HG03442 (cell line): ENCODE results near the gene PRKAR2A.
"Not testable (repeated sequence)": the region's sequence is repeated elsewhere in the genome, so short reads cannot be mapped to it uniquely, and the experiment has no call there.

ENCODE experiments used
- ATAC-seq: cut with Tn5 transposase; IDR thresholded peaks from one replicate; pipeline ENCODE4 v1.9.1; 2021; ENCODE audit warnings: mild to moderate bottlenecking, moderate library complexity; ENCODE audit not compliant: unreplicated experiment

The PRKAR2A gene

DNA sequence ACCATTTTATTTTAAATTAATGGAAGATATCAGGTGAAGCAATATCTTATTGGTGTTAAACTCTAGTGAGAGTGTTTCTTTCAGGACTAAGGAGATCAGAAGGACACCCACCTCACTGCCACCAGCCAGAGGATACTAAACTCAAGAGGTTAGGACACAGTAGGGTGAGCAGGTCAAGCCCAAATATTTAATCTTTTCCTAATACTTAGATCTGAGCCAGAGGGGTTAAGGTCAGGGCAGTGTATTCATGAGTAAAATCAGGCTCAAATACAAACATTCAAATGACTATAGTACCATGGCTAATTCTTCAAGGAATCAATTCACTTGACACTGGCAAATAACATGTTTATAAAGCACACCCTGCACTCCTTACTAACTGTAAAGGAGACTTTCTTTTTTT, 65.6 kb downstream of the PRKAR2A start:
- no peak for ATAC-seq

DNA sequence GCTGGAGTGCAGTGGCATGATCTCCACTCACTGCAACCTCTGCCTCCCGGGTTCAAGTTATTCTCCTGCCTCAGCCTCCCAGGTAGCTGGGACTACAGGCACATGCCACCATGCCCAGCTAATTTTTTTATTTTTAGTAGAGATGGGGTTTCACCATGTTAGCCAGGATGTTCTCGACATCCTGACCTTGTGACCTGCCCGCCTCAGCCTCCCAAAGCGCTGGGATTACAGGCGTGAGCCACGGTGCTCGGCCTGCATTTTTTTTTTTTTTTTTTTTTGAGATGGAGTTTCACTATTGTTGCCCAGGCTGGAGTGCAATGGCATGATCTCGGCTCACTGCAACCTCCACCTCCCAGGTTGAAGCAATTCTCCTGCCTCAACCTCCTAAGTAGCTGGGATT, 69.1 kb downstream of the PRKAR2A start:
- ATAC-seq: not testable (repeated sequence)

DNA sequence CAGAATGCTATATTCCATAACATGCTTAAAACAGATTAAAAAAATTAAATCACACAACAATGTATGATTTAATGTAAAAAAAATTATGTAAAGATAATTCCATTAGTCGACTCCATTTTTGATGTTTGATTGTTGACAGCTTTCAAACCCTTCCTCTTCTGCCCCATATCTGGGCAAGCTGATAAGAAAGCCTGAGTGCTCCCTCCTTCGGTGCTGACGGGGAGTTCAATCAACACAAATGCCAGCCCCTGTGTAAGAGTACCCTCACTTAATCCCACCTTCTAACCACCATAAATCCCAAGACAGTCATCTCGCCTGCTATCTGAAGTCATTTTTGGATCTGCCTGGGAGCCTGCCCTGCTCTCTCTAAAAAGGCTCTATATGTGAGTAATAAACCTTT, 70.8 kb downstream of the PRKAR2A start:
- ATAC-seq: no peak

DNA sequence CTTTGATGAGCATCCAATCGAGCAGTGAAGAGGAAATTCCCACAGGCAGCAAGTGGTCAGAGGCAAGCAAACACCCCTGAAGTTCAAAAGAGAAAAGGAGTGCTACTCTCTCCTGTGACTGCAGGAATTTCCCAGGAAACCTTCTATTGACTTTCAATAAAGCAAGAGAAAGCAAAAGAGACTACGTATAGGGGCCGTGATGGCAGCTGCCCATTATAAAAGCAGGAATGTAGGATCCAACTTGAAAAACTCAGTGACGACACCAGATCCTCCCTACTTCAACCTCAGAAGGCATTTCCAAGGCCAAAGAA, 77.5 kb downstream of the PRKAR2A start:
- no peak for ATAC-seq

DNA sequence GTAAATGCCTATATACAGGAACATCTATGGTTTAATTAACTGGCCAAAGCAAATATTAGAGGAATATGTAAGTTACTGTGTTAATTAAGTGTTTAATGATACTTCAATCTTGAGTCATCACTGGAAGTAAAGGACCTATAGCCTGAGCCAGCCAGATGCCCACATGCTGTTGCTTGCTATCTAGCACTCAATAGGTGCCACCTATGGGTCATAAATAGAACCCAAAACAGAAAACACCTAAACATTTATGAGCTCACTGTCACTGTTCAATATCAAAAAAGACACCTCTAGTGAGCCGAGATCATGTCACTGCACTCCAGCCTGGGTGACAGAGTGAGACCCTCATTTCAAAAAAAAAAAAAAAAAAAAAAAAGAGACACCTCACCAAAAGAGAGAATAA, 82.3 kb downstream of the PRKAR2A start:
- ATAC-seq: no peak

DNA sequence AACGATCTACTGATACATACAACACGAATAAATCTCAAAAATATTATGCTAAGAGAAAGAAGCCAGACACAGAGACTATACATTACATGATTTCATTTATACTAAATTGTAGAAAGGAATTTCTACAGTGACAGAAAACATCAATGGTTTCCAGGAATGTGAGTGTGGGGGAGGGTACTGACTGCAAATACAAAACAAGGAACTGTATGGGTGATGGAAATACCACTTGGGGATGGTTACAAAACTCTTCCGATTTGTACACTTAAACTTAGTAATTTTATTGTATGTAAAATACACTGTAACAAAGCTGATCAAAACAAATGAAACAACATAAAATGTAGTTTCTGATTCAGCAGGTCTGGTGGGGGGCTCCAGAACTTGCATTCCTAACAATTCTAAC, 84.9 kb downstream of the PRKAR2A start:
- ATAC-seq: no peak

DNA sequence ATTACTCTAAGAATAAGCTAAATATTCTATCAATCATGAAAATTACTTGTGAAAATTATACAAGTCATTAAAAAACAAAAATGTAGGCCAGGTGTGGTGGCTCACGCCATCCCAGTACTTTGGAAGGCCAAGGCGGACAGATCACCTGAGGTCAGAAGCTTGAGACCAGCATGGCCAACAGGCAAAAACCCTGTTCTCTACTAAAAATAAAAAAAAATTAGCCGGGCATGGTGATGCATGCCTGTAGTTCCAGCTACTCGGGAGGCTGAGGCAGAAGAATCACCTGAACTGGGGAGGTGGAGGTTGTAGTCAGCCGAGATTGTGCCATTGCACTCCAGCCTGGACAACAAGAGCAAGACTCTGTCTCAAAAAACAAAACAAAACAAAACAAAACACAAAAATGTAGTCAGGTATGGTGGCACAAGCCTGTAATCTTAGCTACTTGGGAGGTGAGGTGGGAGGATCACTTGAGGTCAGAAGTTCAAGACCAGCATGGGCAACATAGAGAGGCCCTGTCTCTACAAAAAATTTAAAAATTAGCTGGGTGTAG, 87.6 kb downstream of the PRKAR2A start:
- not testable (repeated sequence) for ATAC-seq

DNA sequence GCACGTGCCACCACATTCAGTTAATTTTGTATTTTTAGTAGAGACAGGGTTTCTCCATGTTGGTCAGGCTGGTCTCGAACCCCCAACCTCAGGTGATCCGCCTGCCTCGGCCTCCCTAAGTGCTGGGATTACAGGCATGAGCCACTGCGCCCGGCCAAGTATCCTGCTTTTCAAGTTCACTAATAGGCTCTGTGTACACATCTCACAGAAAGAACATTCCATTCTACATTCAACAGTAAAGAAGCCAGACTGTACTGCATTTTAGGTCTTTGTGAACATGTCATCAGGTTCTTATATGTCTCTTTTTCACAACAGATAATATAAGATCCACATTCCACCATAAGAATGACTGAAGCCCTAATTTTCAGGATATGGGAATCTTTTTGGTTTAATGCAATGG, 88.1 kb downstream of the PRKAR2A start:
- not testable (repeated sequence) for ATAC-seq

DNA sequence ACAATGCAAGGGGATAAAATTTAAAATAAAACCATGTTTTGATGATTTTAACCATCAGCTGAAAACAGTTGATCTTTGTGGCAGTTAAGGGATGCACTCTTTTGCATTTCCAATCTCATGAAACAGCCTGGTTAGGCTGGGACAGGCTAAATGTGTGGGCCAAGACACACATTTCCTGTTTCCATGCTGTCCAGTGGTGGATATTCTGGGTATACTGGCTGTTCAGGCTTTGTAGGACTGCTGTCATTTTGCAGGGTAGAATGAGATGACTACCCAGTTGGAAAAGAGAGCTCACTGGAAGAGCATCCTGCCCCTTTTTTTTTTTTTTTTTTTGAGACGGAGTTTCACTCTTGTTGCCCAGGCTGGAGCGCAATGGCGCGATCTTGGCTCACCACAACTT, 88.6 kb downstream of the PRKAR2A start:
- no peak for ATAC-seq

DNA sequence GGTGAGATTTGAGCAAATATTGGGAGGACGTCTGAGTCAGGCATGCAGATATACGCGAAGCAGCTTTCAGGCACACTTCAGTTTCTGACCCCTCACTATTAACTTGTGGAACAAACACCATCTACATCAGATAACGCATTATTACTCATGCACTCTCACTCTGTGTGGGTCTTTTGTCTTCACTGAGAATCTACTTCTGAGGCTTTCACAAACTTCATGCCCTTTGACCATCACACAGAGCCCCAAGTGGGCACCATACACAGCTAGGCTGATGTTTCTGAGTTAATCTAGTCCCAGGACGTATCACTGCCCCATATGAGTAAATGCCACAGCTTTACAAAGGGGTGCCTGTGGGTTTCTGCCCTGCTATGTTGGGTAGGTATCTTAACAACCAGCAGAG, 91.0 kb downstream of the PRKAR2A start:
- ATAC-seq: no peak

DNA sequence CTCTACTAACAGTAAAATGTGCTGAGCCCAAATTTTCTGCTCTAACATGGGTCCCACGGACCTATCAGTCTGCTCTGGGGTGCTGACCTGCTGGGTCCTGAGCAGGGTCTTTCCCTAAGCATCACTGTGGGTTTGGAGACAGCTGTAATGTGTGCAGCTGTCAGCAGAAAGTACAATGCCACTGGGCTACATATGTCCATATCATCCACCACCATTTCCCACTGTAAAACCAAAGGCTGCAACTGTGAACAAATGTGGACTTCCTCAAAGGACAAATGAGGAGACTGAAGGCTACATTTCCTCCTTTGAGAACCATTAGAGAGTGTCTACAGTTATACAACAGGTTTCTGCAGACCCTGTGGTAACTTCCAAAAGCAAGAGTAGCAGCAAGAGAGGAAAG, 96.8 kb downstream of the PRKAR2A start:
- ATAC-seq: no peak

DNA sequence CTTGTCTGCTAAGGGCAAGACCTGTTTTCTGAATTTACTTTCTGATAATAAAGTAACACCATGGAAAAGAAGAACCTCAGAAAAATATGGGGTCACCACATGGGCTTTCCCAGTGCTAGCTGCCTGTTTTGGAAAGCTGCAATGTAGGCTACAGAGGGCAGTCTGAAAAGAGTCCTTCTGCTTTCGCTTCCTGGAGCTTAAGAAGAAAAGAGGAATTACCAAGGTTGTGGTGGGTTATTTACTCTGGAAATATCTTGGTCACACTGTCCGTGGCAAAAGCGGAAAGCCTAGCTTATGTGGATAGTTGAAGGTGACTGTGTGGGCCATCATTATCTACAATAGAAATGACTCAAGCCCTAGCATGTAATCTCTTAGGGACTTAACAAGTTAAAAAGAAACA, 98.9 kb downstream of the PRKAR2A start:
- ATAC-seq: no peak

DNA sequence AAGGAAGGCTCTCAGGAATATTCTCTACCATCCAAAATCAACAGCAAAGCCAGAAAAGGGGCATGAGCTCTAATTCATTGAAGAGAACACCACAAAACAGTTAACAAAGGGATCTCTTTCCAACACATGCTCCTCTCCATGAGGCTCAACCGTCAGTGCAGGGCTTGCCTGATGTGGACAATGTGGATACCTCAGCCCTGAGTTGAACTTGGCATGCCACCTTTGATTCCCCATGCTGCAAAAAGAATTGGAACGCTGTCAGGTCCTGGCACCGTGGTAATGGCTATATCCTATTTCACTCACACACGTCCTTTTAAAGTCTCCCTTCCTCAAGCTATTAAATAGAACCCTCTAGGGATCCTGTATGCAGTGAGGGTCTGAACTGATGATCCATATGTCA, 100.0 kb downstream of the PRKAR2A start:
- no peak for ATAC-seq

DNA sequence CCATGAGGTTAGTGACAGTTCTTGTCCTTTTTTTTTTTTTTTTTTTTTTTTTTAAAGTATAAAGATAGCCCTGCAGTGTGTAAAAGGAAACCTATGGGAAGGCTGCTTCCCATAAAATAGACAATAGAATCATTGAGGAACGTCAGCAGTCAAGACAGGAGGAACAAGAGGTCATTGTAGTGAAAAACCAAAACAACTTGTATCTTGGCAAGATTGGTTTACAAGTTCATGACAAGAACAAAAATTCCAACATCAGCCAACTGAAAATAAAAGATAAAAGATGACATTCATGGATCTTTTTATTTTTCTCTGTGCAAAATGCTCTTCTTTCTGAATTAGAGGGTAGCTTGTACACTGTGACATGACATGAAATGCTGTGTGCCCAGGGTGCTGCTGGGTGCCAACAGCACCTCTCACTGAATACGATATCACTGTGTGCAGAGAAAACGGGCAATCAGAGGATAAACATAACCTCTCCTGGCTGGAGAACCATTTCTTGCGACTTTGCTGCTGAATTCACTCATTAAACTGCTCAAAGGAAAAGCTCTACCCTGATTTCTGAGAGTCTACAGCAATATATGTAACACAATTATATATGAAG, 100.6 kb downstream of the PRKAR2A start:
- no peak for ATAC-seq

DNA sequence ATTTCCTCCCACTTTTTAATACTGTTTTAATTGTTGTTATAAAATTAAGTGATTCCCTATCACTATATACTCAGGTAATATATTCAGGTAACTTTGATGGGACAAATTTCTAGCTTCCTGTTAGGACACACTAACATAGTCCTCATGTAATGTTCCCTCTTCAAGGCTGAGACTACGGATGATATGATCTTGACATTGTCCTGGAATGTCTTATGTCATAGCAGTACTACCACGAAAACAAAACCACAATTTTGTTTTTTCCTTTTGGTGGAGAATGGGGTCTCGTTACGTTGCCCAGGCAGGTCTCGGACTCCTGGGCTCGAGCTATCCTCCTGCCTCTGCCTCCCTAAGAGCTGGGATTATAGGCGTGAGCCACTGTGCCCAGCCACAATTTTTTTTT, 103.9 kb downstream of the PRKAR2A start:
- no peak for ATAC-seq

DNA sequence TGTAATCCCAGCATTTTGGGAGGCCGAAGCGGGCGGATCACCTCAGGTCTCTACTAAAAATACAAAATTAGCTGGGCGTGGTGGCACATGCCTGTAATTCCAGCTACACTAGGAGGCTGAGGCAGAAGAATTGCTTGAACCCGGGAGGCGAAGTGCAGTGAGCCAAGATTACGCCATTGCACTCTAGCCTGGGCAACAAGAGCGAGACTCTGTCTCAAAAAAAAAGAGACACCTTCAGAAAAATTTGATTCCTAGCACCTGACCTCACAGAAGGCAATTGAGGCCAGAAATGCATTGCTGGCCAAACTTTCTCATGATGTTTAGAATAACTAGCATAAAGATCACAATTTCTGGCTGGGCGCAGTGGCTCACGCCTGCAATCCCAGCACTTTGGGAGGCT, 106.4 kb downstream of the PRKAR2A start:
- not testable (repeated sequence) for ATAC-seq

DNA sequence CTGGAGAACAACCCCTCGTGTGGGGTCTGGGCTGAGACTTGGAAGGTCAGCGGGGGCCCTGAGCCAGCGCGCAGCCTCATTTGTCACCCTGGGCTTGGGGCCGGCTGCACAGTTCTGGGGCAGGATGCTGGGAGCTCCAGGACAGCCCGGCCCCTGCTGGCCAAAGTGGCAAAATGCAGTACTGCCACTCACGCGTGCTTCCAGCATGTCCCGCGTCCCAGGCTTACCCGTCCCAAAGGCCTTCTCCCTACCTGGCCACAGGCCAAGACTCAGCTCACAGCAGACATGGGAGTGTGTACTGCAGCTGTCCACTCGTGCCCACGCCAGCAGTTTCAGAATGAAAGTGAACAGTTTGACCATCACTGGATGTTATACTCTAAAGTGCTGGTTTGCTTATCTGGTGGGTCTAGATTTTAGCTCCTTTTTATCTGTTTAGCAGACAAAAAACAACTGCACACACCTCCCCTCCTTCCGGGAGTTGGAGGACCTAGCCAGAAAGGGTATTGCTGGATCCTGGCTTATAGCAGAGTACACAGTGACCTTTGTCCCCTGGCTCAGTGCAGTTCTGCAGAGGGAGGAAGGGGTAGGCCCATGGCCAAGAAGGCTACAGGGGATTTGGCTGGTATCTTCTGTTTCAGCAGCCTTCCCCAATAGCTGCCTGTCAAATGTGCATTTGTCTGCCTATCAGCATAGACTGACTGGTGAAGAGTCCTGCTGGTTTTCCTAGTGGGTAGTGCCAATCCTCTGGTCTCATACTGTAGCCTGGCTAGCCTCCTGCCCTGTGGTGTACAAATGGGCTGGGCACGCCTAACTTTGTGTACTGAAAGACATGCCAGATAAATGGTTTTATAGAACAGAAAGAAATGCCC, 107.5 kb downstream of the PRKAR2A start:
- ATAC-seq: peak; percentile 68

DNA sequence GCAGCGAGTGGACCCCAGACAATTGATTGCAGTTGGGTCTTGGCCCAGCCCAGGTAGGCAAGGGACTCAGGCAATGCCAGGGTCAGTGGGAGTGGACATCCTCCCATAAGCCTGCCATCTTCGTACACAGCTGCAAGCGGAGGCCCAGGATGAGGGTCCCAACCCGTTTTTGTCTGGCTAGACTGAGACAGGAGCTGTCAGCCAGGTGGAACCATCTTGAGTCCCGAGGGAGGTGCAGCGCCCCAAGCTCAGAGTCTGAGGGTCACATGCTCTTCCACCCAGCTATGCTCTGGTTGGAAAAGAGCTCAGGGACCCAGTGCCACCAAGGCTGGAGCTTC, 108.1 kb downstream of the PRKAR2A start:
- no peak for ATAC-seq

DNA sequence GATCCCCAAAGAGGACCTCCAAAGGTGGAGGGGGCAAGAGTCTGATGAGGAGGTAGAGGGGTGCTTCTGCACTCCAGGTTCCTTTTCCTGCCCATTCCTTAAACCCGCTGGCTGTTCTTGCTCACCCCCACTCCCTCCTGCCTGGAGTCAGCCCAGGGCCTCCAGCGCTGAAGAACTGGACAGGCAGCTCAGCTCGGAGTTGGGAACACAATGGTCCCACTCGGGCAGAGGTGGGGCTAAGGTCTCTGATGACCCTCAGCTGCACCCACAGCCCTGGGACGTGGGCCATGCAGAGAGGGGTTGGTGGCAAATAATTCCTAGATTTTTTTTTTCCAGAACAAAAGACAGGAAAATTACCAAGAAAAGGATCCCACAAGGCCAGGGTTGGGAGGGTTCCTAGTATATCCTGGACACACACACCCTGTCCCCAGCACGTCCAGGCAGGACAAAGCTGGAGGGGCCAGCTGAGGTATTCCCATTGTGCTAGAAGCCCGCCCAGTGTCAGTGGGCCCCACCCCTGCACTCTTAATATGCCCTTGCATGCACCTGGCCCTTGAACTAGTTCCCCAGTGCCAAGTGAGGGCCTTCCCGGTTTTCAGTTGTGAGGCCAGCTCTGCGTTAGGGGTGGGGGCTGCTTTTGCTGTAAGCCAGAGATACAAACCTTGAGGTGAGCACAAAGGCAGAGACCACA, 108.6 kb downstream of the PRKAR2A start:
- no peak for ATAC-seq

DNA sequence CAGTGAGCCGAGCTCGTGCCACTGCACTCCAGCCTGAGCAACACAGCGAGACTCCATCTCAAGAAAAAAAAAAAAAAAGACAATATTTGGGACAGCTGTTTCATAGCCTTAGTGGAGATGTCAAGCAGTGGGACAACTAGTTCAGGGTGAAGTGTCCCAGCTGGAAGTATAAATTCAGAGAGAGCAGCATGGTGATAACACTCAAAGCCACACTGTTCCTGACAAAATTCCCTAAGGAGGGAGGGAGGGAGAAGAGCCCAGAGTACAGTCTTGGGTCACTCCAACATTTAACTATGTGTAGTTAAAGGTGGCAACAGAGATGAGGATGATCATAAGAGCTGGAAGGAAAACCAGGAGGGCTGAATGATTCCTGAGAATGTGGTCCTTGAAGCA, 109.5 kb downstream of the PRKAR2A start:
- ATAC-seq: no peak

DNA sequence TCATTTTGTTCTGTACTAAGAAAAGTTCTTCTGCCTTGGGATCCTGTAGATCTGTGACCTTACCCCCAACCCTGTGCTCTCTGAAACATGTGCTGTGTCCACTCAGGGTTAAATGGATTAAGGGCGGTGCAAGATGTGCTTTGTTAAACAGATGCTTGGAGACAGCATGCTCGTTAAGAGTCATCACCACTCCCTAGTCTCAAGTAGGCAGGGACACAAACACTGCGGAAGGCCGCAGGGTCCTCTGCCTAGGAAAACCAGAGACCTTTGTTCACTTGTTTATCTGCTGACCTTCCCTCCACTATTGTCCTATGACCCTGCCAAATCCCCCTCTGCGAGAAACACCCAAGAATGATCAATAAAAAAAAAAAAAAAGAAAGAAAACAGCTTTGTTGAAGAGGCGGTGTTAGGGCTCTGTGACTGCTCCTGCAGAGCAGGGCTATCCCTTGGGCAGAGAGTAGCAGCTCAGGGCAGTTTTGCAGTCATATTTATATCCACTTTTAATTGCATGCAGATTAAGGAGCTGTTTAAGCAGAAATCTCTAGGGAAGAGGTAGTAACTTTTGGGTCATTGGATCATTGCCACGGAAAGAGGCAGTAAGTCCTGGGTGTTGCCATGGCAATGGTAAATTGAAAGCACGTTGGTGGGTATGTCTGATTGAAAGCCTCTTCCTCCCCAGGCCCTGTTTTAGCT, 112.5 kb downstream of the PRKAR2A start:
- ATAC-seq: not testable (repeated sequence)
